ENCODE data around the gene FAM110A. TPM values are rescaled to one million over a fixed set of nuclear protein-coding genes. Genes with fewer than 3 reads are reported as not detected.

Gene FAM110A
- total RNA-seq, 1 donor from 2014 or later = 14.3 TPM

DNA sequence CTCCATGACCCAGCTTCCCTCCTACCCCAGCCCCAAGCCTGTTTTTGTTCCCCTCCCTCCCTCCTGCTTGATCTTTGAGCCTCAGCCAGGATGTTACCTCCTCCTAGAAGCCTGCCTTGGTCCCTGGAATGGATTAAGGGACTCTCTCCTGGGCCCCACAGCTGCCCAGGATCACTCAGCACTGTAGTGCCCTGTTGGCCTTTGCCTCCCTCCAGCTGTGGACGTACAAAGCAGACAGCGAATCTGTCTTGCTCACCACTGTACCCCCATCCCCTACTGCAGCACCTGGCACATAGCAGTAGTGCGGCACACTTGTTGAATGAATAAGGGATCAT is 11.8 kb upstream of the FAM110A start:
- DNase-seq (ENCODE audit: extremely low spot score, unreplicated experiment) = no peak
- no peaks in the 10 kb centered on the region for H3K9me3 Mint-ChIP-seq
- no peaks in the 10 kb centered on the region for H3K27me3 Mint-ChIP-seq
- H3K4me1 Mint-ChIP-seq (ENCODE audit: unreplicated experiment) = peaks cover 4% of the 10 kb centered on the region
- H3K36me3 Mint-ChIP-seq = no peaks in the 10 kb centered on the region
- TF ChIP-seq CTCF (conservative IDR thresholded peaks at IDR 0.05) = no peak
- H3K27ac Mint-ChIP-seq = no peak overlapping the region
- no peak overlapping the region for H3K4me3 Mint-ChIP-seq

- H3K4me3 Mint-ChIP-seq = no peak overlapping the region
- H3K9me3 Mint-ChIP-seq = no peaks in the 10 kb centered on the region
- no peaks in the 10 kb centered on the region for H3K36me3 Mint-ChIP-seq
- no peak overlapping the region for H3K27ac Mint-ChIP-seq
- peak; percentile 64 for DNase-seq (ENCODE audit: extremely low spot score, unreplicated experiment)
- no peak for TF ChIP-seq CTCF (conservative IDR thresholded peaks at IDR 0.05)
- H3K4me1 Mint-ChIP-seq (ENCODE audit: unreplicated experiment) = peaks cover 4% of the 10 kb centered on the region
- no peaks in the 10 kb centered on the region for H3K27me3 Mint-ChIP-seq
Observed at GRCh38 chr20:822651-823573, 10.6 kb upstream of the FAM110A start.

DNA sequence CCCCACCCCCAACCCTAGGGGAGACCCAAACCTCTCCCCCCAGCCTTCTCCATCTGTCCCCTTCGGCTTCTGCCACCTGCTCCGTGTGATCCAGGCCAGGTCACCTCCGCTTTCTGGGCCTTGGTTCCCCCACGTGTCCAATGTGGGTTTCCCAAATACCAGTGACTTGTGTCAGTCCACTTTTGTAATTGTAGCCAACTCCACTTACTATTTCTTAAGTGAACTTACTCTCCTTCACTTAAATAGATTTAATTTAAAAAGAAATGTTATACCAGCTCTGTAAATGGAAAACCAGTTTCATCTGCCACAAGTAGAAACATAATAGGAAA is 10.0 kb upstream of the FAM110A start:
- H3K9me3 Mint-ChIP-seq = no peaks in the 10 kb centered on the region
- TF ChIP-seq CTCF (conservative IDR thresholded peaks at IDR 0.05) = no peak
- H3K4me1 Mint-ChIP-seq (ENCODE audit: unreplicated experiment) = peaks cover 4% of the 10 kb centered on the region
- no peak overlapping the region for H3K4me3 Mint-ChIP-seq
- H3K36me3 Mint-ChIP-seq = no peaks in the 10 kb centered on the region
- DNase-seq (ENCODE audit: extremely low spot score, unreplicated experiment) = no peak
- H3K27me3 Mint-ChIP-seq = no peaks in the 10 kb centered on the region
- no peak overlapping the region for H3K27ac Mint-ChIP-seq

DNA sequence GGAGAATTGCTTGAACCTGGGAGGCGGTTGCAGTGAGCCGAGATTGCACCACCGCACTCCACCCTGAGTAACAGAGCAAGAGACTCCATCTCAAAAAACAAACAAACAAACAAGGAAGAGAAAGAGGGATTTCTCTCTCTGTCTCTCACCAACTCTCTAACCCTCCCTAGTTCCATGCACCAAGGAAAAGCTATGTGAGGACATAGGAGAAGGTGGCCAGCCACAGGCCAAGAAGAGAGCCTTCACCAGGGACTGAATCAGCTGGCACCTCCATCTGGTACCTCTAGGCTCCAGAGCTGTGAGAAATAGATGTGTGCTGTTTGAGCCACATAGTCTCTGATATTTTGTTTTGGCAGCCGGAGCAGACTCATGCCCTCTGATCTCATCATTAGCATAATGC is 9.0 kb upstream of the FAM110A start:
- H3K27me3 Mint-ChIP-seq = no peaks in the 10 kb centered on the region
- no peak overlapping the region for H3K4me3 Mint-ChIP-seq
- no peaks in the 10 kb centered on the region for H3K9me3 Mint-ChIP-seq
- DNase-seq (ENCODE audit: extremely low spot score, unreplicated experiment) = peak; percentile 2
- no peak overlapping the region for H3K27ac Mint-ChIP-seq
- peaks cover 12% of the 10 kb centered on the region for H3K4me1 Mint-ChIP-seq (ENCODE audit: unreplicated experiment)
- no peak for TF ChIP-seq CTCF (conservative IDR thresholded peaks at IDR 0.05)
- H3K36me3 Mint-ChIP-seq = no peaks in the 10 kb centered on the region

- no peaks in the 10 kb centered on the region for H3K9me3 Mint-ChIP-seq
- TF ChIP-seq CTCF (conservative IDR thresholded peaks at IDR 0.05) = no peak
- H3K36me3 Mint-ChIP-seq = no peaks in the 10 kb centered on the region
- peak; percentile 40 for DNase-seq (ENCODE audit: extremely low spot score, unreplicated experiment)
- no peaks in the 10 kb centered on the region for H3K27me3 Mint-ChIP-seq
- H3K4me3 Mint-ChIP-seq = no peak overlapping the region
- peaks cover 13% of the 10 kb centered on the region for H3K4me1 Mint-ChIP-seq (ENCODE audit: unreplicated experiment)
- no peak overlapping the region for H3K27ac Mint-ChIP-seq
Observed at GRCh38 chr20:824916-825315, 8.6 kb upstream of the FAM110A start.
